Upper lobe of left lung (tissue), 4 donors: ENCODE data around the gene ATP6V1G2.

Experiments used
- POLR2A ChIP-seq, 4 donors: fragments of 450-650 bp; IDR thresholded peaks; one replicate each; pipeline ENCODE4 v1.5.1; 2016 to 2017; ENCODE audit warnings: antibody characterized with exemption in 4 of 4, mild to moderate bottlenecking in 2 of 4
- POLR2AphosphoS5 ChIP-seq, 2 donors: sonication (generic); formaldehyde crosslinking; IDR thresholded peaks; one replicate each; pipeline ENCODE4 v1.5.1; 2017; ENCODE audit warnings: antibody characterized with exemption in 2 of 2

- TF ChIP-seq POLR2AphosphoS5 (IDR thresholded peaks at IDR 0.05) (no peak), POLR2A (IDR thresholded peaks at IDR 0.05) (no peak)
Observed at GRCh38 chr6:31530659-31531058, 15.7 kb downstream of the ATP6V1G2 start.
